NT2/D1 (cell line): Measurements from ENCODE around the gene ING2.

Experiments
- SUZ12 ChIP-seq: IDR thresholded peaks from 2 replicates; pipeline ENCODE4 v1.6.1; 2011; ENCODE audit not compliant: insufficient read length, insufficient read depth; ENCODE audit errors: extremely low read depth
- YY1 ChIP-seq: IDR thresholded peaks from 2 replicates; pipeline ENCODE4 v1.6.1; 2011; ENCODE audit not compliant: insufficient read length, insufficient read depth
- ZNF274 ChIP-seq: IDR thresholded peaks from 2 replicates; pipeline ENCODE4 v1.6.1; 2011; ENCODE audit warnings: mild to moderate bottlenecking, low read depth, low read length

DNA sequence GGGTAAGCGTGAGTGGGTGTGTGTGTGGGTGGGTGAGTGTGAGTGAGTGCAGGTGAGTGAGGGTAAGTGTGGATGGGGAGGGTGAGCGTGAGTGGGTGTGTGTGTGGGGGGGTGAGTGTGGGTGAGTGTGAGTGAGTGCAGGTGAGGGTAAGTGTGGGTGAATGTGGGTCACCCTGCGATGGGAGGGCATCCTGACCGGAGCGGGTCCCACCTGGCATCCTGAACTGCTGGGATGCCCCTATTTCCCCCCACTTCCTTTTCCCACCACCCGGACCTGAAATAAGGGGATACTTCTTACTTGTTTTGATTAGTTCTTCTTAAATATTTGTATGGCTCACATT lies 49.5 kb downstream of the ING2 start:
- no peak for TF ChIP-seq ZNF274
- TF ChIP-seq SUZ12 = no peak
- TF ChIP-seq YY1 = no peak
